CD14-positive monocyte (primary cell): Measurements from ENCODE around the gene LPCAT1. TPM values are rescaled to one million over a fixed set of nuclear protein-coding genes. Genes with fewer than 3 reads are reported as not detected.
A peak's percentile ranks its signal among the peaks of the same experiment; 100 is the strongest.

Experiments
- DNase-seq, 3 donors: peaks; one replicate each; pipeline ENCODE4 v3.0.0-alpha.2; 2011 to 2022
- H2AFZ ChIP-seq: 2 replicates; pipeline ENCODE4 v1.6.0; 2012; ENCODE audit warnings: mild to moderate bottlenecking, low read depth, low read length, inconsistent platforms; ENCODE audit not compliant: insufficient read depth, poor library complexity, severe bottlenecking
- H3K27ac ChIP-seq, 2 donors: 1 replicate in 1 of 2; 2 replicates in 1 of 2; pipeline ENCODE4 v1.5.1; 2012 to 2013; ENCODE audit warnings: low read length in 2 of 2, control low read depth in 1 of 2, inconsistent platforms in 1 of 2, low read depth in 1 of 2, mild to moderate bottlenecking in 1 of 2
- H3K27me3 ChIP-seq, 2 donors: one replicate each; pipeline versions ENCODE4 v1.6.0 to v1.6.1; 2011 to 2013; ENCODE audit warnings: low read length in 2 of 2; ENCODE audit not compliant: control insufficient read depth in 2 of 2, insufficient read depth in 2 of 2
- H3K36me3 ChIP-seq, 2 donors: replicated peaks in 1 of 2; 1 replicate in 1 of 2; 2 replicates in 1 of 2; pipeline versions ENCODE4 v1.5.1 to v1.6.1; 2012 to 2013; ENCODE audit warnings: low read length in 2 of 2, control low read depth in 1 of 2, inconsistent platforms in 1 of 2, mild to moderate bottlenecking in 1 of 2; ENCODE audit not compliant: insufficient read depth in 2 of 2, control insufficient read depth in 1 of 2
- H3K4me1 ChIP-seq, 2 donors: 1 replicate in 1 of 2; 2 replicates in 1 of 2; pipeline versions ENCODE4 v1.5.1 to v1.6.1; 2012 to 2013; ENCODE audit warnings: low read length in 2 of 2, control low read depth in 1 of 2, inconsistent platforms in 1 of 2, mild to moderate bottlenecking in 1 of 2, moderate library complexity in 1 of 2; ENCODE audit not compliant: insufficient read depth in 2 of 2, control insufficient read depth in 1 of 2
- H3K4me2 ChIP-seq: replicated peaks from 2 replicates; pipeline ENCODE3; 2012; ENCODE audit warnings: low read length, moderate library complexity, mild to moderate bottlenecking; ENCODE audit not compliant: poor library complexity, severe bottlenecking; ENCODE audit errors: extremely low read depth
- H3K4me3 ChIP-seq, 3 experiments: fragments of 200-600 bp in 1 of 3; sonication (generic) in 1 of 3; replicated peaks in 1 of 3; 1 replicate in 2 of 3; 2 replicates in 1 of 3; pipeline ENCODE4 v1.5.1; 2011 to 2013; ENCODE audit warnings: low read length in 3 of 3, mild to moderate bottlenecking in 3 of 3, control low read depth in 2 of 3, low read depth in 2 of 3, inconsistent platforms in 1 of 3, moderate library complexity in 1 of 3
- H3K79me2 ChIP-seq: 2 replicates; pipeline ENCODE4 v1.6.0; 2012; ENCODE audit warnings: mild to moderate bottlenecking, control low read depth, inconsistent platforms, low read length, moderate library complexity; ENCODE audit not compliant: insufficient read depth
- H3K9ac ChIP-seq: 2 replicates; pipeline ENCODE4 v1.6.0; 2017; ENCODE audit warnings: low read length, mild to moderate bottlenecking; ENCODE audit not compliant: insufficient read depth, poor library complexity, severe bottlenecking
- H3K9me3 ChIP-seq, 2 donors: replicated peaks in 1 of 2; 1 replicate in 1 of 2; 2 replicates in 1 of 2; pipeline versions ENCODE4 v1.5.1 to v1.6.1; 2012 to 2013; ENCODE audit warnings: low read length in 2 of 2, control low read depth in 1 of 2; ENCODE audit not compliant: control insufficient read depth in 1 of 2, insufficient read depth in 1 of 2
- H4K20me1 ChIP-seq: 2 replicates; pipeline ENCODE4 v1.6.0; 2012; ENCODE audit warnings: mild to moderate bottlenecking, low read length, control low read depth, moderate library complexity; ENCODE audit not compliant: insufficient read depth
- H3K27ac Mint-ChIP-seq, 7 donors: one replicate each; pipeline ENCODE4 v1.8.0; 2020; ENCODE audit warnings: mild to moderate bottlenecking in 7 of 7, mixed read lengths in 7 of 7, moderate library complexity in 6 of 7, inconsistent platforms in 2 of 7
- H3K27me3 Mint-ChIP-seq, 3 donors: one replicate each; pipeline ENCODE4 v1.8.0; 2021 to 2022; ENCODE audit warnings: low read depth in 3 of 3, mild to moderate bottlenecking in 3 of 3, mixed read lengths in 3 of 3, moderate library complexity in 3 of 3, inconsistent platforms in 1 of 3
- H3K36me3 Mint-ChIP-seq, 2 donors: one replicate each; pipeline ENCODE4 v1.8.0; 2020; ENCODE audit warnings: mixed read lengths in 2 of 2, inconsistent platforms in 1 of 2, mild to moderate bottlenecking in 1 of 2
- H3K4me1 Mint-ChIP-seq: one replicate; pipeline ENCODE4 v1.8.0; 2020; ENCODE audit warnings: mild to moderate bottlenecking, mixed read lengths
- H3K4me3 Mint-ChIP-seq, 2 donors: one replicate each; pipeline ENCODE4 v1.8.0; 2020; ENCODE audit warnings: mild to moderate bottlenecking in 2 of 2, mixed read lengths in 2 of 2, moderate library complexity in 1 of 2
- H3K9me3 Mint-ChIP-seq, 7 donors: one replicate each; pipeline ENCODE4 v1.8.0; 2020 to 2022; ENCODE audit warnings: mixed read lengths in 7 of 7, mild to moderate bottlenecking in 6 of 7, moderate library complexity in 6 of 7, inconsistent platforms in 2 of 7
- WGBS: methylation state at CpG from one replicate; pipeline ENCODE4 v1.1.5; 2013; ENCODE audit warnings: missing lambda C conversion rate; ENCODE audit not compliant: insufficient coverage; 5-methylcytosine and 5-hydroxymethylcytosine counted together
- intact Hi-C, 2 donors: fragments of 100-400 bp; cut with micrococcal nuclease; formaldehyde crosslinking; loops; one replicate each; pipeline versions ENCODE4 v1.15.0 to v1.15.1; 2023
- polyA plus RNA-seq, 3 donors: library from polyadenylated mRNA; depleted of rRNA in 1 of 3; unstranded in 2 of 3; stranded (reverse) in 1 of 3; fragments of 300-500 nt in 2 of 3; fragments of >200 nt in 1 of 3; fragmentation: Illumina TruSeq in 2 of 3; gene quantifications; 1 replicate in 2 of 3; 2 replicates in 1 of 3; pipeline ENCODE4 v1.2.3, GENCODE V29; 2012 to 2021
- TF ChIP-seq, protein P1 (sequence below): fragments of 200-600 bp; IDR thresholded peaks from one replicate; pipeline ENCODE4 v1.8.0; 2022; ENCODE audit warnings: antibody characterized with exemption, mild to moderate bottlenecking

Gene LPCAT1
- polyA plus RNA-seq, 3 donors: 34.1 to 53.9 (median 34.8) TPM

DNA sequence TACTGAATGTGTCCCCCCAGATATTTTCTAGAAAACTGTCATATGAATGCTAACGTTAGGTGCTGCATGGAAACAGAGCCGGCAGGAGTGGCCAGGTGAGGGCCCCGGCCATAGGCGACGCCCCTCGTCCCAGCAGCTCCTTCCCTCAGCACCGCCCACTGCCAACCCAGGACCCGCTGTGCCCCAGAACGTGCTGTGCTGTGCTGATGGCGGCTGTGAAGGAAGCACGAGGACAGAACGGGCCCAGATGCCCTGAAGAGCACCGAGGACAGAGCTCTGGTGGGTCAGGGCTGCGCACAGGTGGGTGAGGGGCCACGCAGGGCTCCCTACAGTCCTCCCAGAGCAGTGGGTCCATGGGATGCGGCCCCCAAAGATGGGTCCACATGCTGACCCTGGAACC is 30.3 kb downstream of the LPCAT1 start:
- no peak overlapping the region for H3K4me3 ChIP-seq
- WGBS: 97% methylated on average over 16 of the region's 16 CpGs
- intact Hi-C loops: no loop called here
- H3K4me3 Mint-ChIP-seq: peak overlapping the region in 1 of 2 donors; percentile 31
- no peak overlapping the region for H3K27ac ChIP-seq
- DNase-seq: no peak
- peaks cover 52% of the 10 kb centered on the region for H3K79me2 ChIP-seq
- peaks cover 76 to 87% of the 10 kb centered on the region in 2 donors for H3K4me1 ChIP-seq
- H3K27ac Mint-ChIP-seq: peak overlapping the region; percentile 13 to 100 (median 97)
- peaks cover 21 to 49% of the 10 kb centered on the region in 2 donors for H3K36me3 ChIP-seq
- H2AFZ ChIP-seq: no peak overlapping the region
- peaks cover 69 to 79% of the 10 kb centered on the region in 2 donors for H3K36me3 Mint-ChIP-seq
- no peaks in the 10 kb centered on the region for H3K27me3 ChIP-seq
- H3K9me3 Mint-ChIP-seq: peaks cover 0 to 3% (median 0%) of the 10 kb centered on the region in 7 donors
- H4K20me1 ChIP-seq: no peaks in the 10 kb centered on the region
- H3K9ac ChIP-seq: no peak overlapping the region
- no peaks in the 10 kb centered on the region for H3K9me3 ChIP-seq
- TF ChIP-seq, protein P1, sequence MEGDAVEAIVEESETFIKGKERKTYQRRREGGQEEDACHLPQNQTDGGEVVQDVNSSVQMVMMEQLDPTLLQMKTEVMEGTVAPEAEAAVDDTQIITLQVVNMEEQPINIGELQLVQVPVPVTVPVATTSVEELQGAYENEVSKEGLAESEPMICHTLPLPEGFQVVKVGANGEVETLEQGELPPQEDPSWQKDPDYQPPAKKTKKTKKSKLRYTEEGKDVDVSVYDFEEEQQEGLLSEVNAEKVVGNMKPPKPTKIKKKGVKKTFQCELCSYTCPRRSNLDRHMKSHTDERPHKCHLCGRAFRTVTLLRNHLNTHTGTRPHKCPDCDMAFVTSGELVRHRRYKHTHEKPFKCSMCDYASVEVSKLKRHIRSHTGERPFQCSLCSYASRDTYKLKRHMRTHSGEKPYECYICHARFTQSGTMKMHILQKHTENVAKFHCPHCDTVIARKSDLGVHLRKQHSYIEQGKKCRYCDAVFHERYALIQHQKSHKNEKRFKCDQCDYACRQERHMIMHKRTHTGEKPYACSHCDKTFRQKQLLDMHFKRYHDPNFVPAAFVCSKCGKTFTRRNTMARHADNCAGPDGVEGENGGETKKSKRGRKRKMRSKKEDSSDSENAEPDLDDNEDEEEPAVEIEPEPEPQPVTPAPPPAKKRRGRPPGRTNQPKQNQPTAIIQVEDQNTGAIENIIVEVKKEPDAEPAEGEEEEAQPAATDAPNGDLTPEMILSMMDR: no peak
- peaks cover 0 to 4% (median 2%) of the 10 kb centered on the region in 3 donors for H3K27me3 Mint-ChIP-seq
- H3K4me2 ChIP-seq: no peak overlapping the region
- H3K4me1 Mint-ChIP-seq: peaks cover 88% of the 10 kb centered on the region

DNA sequence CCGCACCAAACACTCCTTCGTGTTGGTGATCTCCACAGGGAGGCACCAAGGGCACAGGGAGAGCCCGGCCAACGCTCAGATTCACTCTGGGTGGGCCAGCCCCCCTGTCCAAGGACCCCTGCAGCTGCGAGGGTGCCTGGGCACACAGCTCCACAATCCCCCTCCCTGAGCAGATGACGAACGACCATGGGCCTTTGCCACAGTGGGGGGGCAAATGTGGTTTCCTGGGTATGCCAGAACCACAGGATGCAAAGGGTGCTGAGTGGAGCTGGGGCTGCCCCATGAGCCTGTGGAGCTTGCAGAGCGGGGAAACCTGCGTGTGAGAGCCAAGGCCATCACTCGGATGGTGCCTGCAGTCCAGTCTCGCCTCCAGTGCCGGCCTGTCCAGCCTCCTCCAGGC is 31.0 kb downstream of the LPCAT1 start:
- Histone ChIP-seq H3K9ac (no peak overlapping the region), H3K27ac (no peak overlapping the region), H3K79me2 (peaks cover 51% of the 10 kb centered on the region), H3K27me3 (no peaks in the 10 kb centered on the region), H3K4me2 (no peak overlapping the region), H3K4me3 (no peak overlapping the region), H2AFZ (no peak overlapping the region), H3K4me1 (peaks cover 69 to 80% of the 10 kb centered on the region in 2 donors), H3K36me3 (peaks cover 23 to 56% of the 10 kb centered on the region in 2 donors), H3K9me3 (no peaks in the 10 kb centered on the region), H4K20me1 (no peaks in the 10 kb centered on the region)
- H3K27ac Mint-ChIP-seq: peak overlapping the region in 3 of 7 donors; percentile 17 to 99 (median 58)
- TF ChIP-seq, protein P1: no peak
- peaks cover 81% of the 10 kb centered on the region for H3K4me1 Mint-ChIP-seq
- peaks cover 0 to 3% (median 0%) of the 10 kb centered on the region in 7 donors for H3K9me3 Mint-ChIP-seq
- intact Hi-C loops: no loop called here
- no peak for DNase-seq
- 86% methylated on average over 9 of the region's 12 CpGs for WGBS
- no peak overlapping the region for H3K4me3 Mint-ChIP-seq
- H3K27me3 Mint-ChIP-seq: peaks cover 0 to 2% (median 2%) of the 10 kb centered on the region in 3 donors
- peaks cover 73 to 86% of the 10 kb centered on the region in 2 donors for H3K36me3 Mint-ChIP-seq
